Measurements from ENCODE around the gene APBB1IP.

APBB1IP gene

GRCh38 chr10:26446258-26446657 lies 8.1 kb downstream of the APBB1IP start:
- H3K4me3 ChIP-seq (ENCODE audit: low read length) = no peak overlapping the region
- no peaks in the 10 kb centered on the region for H3K27me3 ChIP-seq (replicated peaks; ENCODE audit: control insufficient read depth, insufficient read depth, low read length)
- H3K9ac ChIP-seq (ENCODE audit: low read length) = peak overlapping the region; percentile 17
- peaks cover 44% of the 10 kb centered on the region for H3K36me3 ChIP-seq (ENCODE audit: control insufficient read depth, insufficient read depth, low read length, severe bottlenecking)
- H3K9me3 ChIP-seq (ENCODE audit: control insufficient read depth, low read length) = no peaks in the 10 kb centered on the region
- DNase-seq (ENCODE audit: low read depth) = no peak
- peaks cover 23% of the 10 kb centered on the region for H3K4me1 ChIP-seq (ENCODE audit: control insufficient read depth, insufficient read depth, low read length)

- H3K9me3 ChIP-seq (ENCODE audit: control insufficient read depth, low read length) = no peaks in the 10 kb centered on the region
- no peak overlapping the region for H3K4me3 ChIP-seq (ENCODE audit: low read length)
- H3K27me3 ChIP-seq (replicated peaks; ENCODE audit: control insufficient read depth, insufficient read depth, low read length) = no peaks in the 10 kb centered on the region
- no peak for DNase-seq (ENCODE audit: low read depth)
- no peak overlapping the region for H3K9ac ChIP-seq (ENCODE audit: low read length)
- peaks cover 34% of the 10 kb centered on the region for H3K36me3 ChIP-seq (ENCODE audit: control insufficient read depth, insufficient read depth, low read length, severe bottlenecking)
- H3K4me1 ChIP-seq (ENCODE audit: control insufficient read depth, insufficient read depth, low read length) = peaks cover 10% of the 10 kb centered on the region
Measured at GRCh38 chr10:26448292-26448691, 10.2 kb downstream of the APBB1IP start.

GRCh38 chr10:26448706-26449435 lies 10.7 kb downstream of the APBB1IP start:
- no peaks in the 10 kb centered on the region for H3K27me3 ChIP-seq (replicated peaks; ENCODE audit: control insufficient read depth, insufficient read depth, low read length)
- no peaks in the 10 kb centered on the region for H3K9me3 ChIP-seq (ENCODE audit: control insufficient read depth, low read length)
- no peak for DNase-seq (ENCODE audit: low read depth)
- H3K9ac ChIP-seq (ENCODE audit: low read length) = no peak overlapping the region
- no peak overlapping the region for H3K4me3 ChIP-seq (ENCODE audit: low read length)
- H3K36me3 ChIP-seq (ENCODE audit: control insufficient read depth, insufficient read depth, low read length, severe bottlenecking) = peaks cover 35% of the 10 kb centered on the region
- peaks cover 10% of the 10 kb centered on the region for H3K4me1 ChIP-seq (ENCODE audit: control insufficient read depth, insufficient read depth, low read length)

- H3K9me3 ChIP-seq (ENCODE audit: control insufficient read depth, low read length) = no peaks in the 10 kb centered on the region
- no peak for DNase-seq (ENCODE audit: low read depth)
- H3K4me3 ChIP-seq (ENCODE audit: low read length) = no peak overlapping the region
- no peak overlapping the region for H3K9ac ChIP-seq (ENCODE audit: low read length)
- H3K4me1 ChIP-seq (ENCODE audit: control insufficient read depth, insufficient read depth, low read length) = peaks cover 10% of the 10 kb centered on the region
- H3K36me3 ChIP-seq (ENCODE audit: control insufficient read depth, insufficient read depth, low read length, severe bottlenecking) = peaks cover 36% of the 10 kb centered on the region
- H3K27me3 ChIP-seq (replicated peaks; ENCODE audit: control insufficient read depth, insufficient read depth, low read length) = no peaks in the 10 kb centered on the region
Measured at GRCh38 chr10:26449726-26450125, 11.6 kb downstream of the APBB1IP start.

GRCh38 chr10:26451903-26452302 lies 13.8 kb downstream of the APBB1IP start:
- no peak for DNase-seq (ENCODE audit: low read depth)
- Histone ChIP-seq H3K4me1 (ENCODE audit: control insufficient read depth, insufficient read depth, low read length) (peaks cover 12% of the 10 kb centered on the region), H3K27me3 (replicated peaks; ENCODE audit: control insufficient read depth, insufficient read depth, low read length) (no peaks in the 10 kb centered on the region), H3K9me3 (ENCODE audit: control insufficient read depth, low read length) (no peaks in the 10 kb centered on the region), H3K9ac (ENCODE audit: low read length) (no peak overlapping the region), H3K4me3 (ENCODE audit: low read length) (no peak overlapping the region), H3K36me3 (ENCODE audit: control insufficient read depth, insufficient read depth, low read length, severe bottlenecking) (peaks cover 25% of the 10 kb centered on the region)

- Histone ChIP-seq H3K9ac (ENCODE audit: low read length) (no peak overlapping the region), H3K27me3 (replicated peaks; ENCODE audit: control insufficient read depth, insufficient read depth, low read length) (no peaks in the 10 kb centered on the region)
Measured at GRCh38 chr10:26453850-26454249, 15.7 kb downstream of the APBB1IP start.

GRCh38 chr10:26454891-26455290 lies 16.8 kb downstream of the APBB1IP start:
- no peak overlapping the region for H3K4me3 ChIP-seq (ENCODE audit: low read length)
- no peak for DNase-seq (ENCODE audit: low read depth)
- peaks cover 18% of the 10 kb centered on the region for H3K36me3 ChIP-seq (ENCODE audit: control insufficient read depth, insufficient read depth, low read length, severe bottlenecking)
- peaks cover 12% of the 10 kb centered on the region for H3K4me1 ChIP-seq (ENCODE audit: control insufficient read depth, insufficient read depth, low read length)
- no peak overlapping the region for H3K9ac ChIP-seq (ENCODE audit: low read length)
- H3K9me3 ChIP-seq (ENCODE audit: control insufficient read depth, low read length) = no peaks in the 10 kb centered on the region
- no peaks in the 10 kb centered on the region for H3K27me3 ChIP-seq (replicated peaks; ENCODE audit: control insufficient read depth, insufficient read depth, low read length)

More at GRCh38 chr10:26453850-26454249, 15.7 kb downstream of the APBB1IP start:
- Histone ChIP-seq H3K9me3 (ENCODE audit: control insufficient read depth, low read length) (no peaks in the 10 kb centered on the region), H3K4me3 (ENCODE audit: low read length) (no peak overlapping the region), H3K36me3 (ENCODE audit: control insufficient read depth, insufficient read depth, low read length, severe bottlenecking) (peaks cover 28% of the 10 kb centered on the region), H3K4me1 (ENCODE audit: control insufficient read depth, insufficient read depth, low read length) (peaks cover 12% of the 10 kb centered on the region)
- DNase-seq (ENCODE audit: low read depth) = no peak

GRCh38 chr10:26455567-26456315 lies 17.6 kb downstream of the APBB1IP start:
- Histone ChIP-seq H3K4me1 (ENCODE audit: control insufficient read depth, insufficient read depth, low read length) (peaks cover 12% of the 10 kb centered on the region), H3K36me3 (ENCODE audit: control insufficient read depth, insufficient read depth, low read length, severe bottlenecking) (peaks cover 19% of the 10 kb centered on the region), H3K27me3 (replicated peaks; ENCODE audit: control insufficient read depth, insufficient read depth, low read length) (no peaks in the 10 kb centered on the region), H3K4me3 (ENCODE audit: low read length) (peak overlapping the region; percentile 43), H3K9me3 (ENCODE audit: control insufficient read depth, low read length) (no peaks in the 10 kb centered on the region), H3K9ac (ENCODE audit: low read length) (no peak overlapping the region)
- DNase-seq (ENCODE audit: low read depth) = peak; percentile 1

GRCh38 chr10:26457088-26457487 lies 18.9 kb downstream of the APBB1IP start:
- no peaks in the 10 kb centered on the region for H3K9me3 ChIP-seq (ENCODE audit: control insufficient read depth, low read length)
- no peak overlapping the region for H3K9ac ChIP-seq (ENCODE audit: low read length)
- no peak for DNase-seq (ENCODE audit: low read depth)
- no peaks in the 10 kb centered on the region for H3K27me3 ChIP-seq (replicated peaks; ENCODE audit: control insufficient read depth, insufficient read depth, low read length)
- H3K4me3 ChIP-seq (ENCODE audit: low read length) = no peak overlapping the region
- peaks cover 28% of the 10 kb centered on the region for H3K36me3 ChIP-seq (ENCODE audit: control insufficient read depth, insufficient read depth, low read length, severe bottlenecking)
- peaks cover 12% of the 10 kb centered on the region for H3K4me1 ChIP-seq (ENCODE audit: control insufficient read depth, insufficient read depth, low read length)

GRCh38 chr10:26460736-26461135 lies 22.6 kb downstream of the APBB1IP start:
- no peak overlapping the region for H3K9ac ChIP-seq (ENCODE audit: low read length)
- no peaks in the 10 kb centered on the region for H3K9me3 ChIP-seq (ENCODE audit: control insufficient read depth, low read length)
- no peak for DNase-seq (ENCODE audit: low read depth)
- no peak overlapping the region for H3K4me3 ChIP-seq (ENCODE audit: low read length)
- H3K4me1 ChIP-seq (ENCODE audit: control insufficient read depth, insufficient read depth, low read length) = peaks cover 12% of the 10 kb centered on the region
- H3K36me3 ChIP-seq (ENCODE audit: control insufficient read depth, insufficient read depth, low read length, severe bottlenecking) = peaks cover 33% of the 10 kb centered on the region
- no peaks in the 10 kb centered on the region for H3K27me3 ChIP-seq (replicated peaks; ENCODE audit: control insufficient read depth, insufficient read depth, low read length)

GRCh38 chr10:26463986-26464385 lies 25.8 kb downstream of the APBB1IP start:
- Histone ChIP-seq H3K9ac (ENCODE audit: low read length) (no peak overlapping the region), H3K27me3 (replicated peaks; ENCODE audit: control insufficient read depth, insufficient read depth, low read length) (no peaks in the 10 kb centered on the region), H3K4me3 (ENCODE audit: low read length) (no peak overlapping the region), H3K9me3 (ENCODE audit: control insufficient read depth, low read length) (no peaks in the 10 kb centered on the region), H3K4me1 (ENCODE audit: control insufficient read depth, insufficient read depth, low read length) (peaks cover 16% of the 10 kb centered on the region), H3K36me3 (ENCODE audit: control insufficient read depth, insufficient read depth, low read length, severe bottlenecking) (peaks cover 45% of the 10 kb centered on the region)
- no peak for DNase-seq (ENCODE audit: low read depth)
